ENCODE measurements around the gene IQUB.
A peak's percentile ranks its signal among the peaks of the same experiment; 100 is the strongest.

- TF ChIP-seq CTCF (IDR thresholded peaks at IDR 0.05) (peak in 6 of 7 experiments; percentile 33 to 54 (median 47)), POLR2A (IDR thresholded peaks at IDR 0.05) (no peak)
Measured at GRCh38 chr7:123580406-123581161, 46.2 kb upstream of the IQUB start.

All from body of pancreas (tissue), 4 donors.